GM20000 (cell line): ENCODE measurements around the gene ACTG1.

ENCODE experiments used
- DNase-seq: peaks from one replicate; pipeline ENCODE4 v3.0.0; 2012; ENCODE audit warnings: low spot score
- TF ChIP-seq, protein P1 (sequence below): IDR thresholded peaks from 2 replicates; pipeline ENCODE4 v1.5.1; 2012; ENCODE audit warnings: mild to moderate bottlenecking, control low read depth; ENCODE audit errors: extremely low read depth, missing control alignments

The ACTG1 gene

DNA sequence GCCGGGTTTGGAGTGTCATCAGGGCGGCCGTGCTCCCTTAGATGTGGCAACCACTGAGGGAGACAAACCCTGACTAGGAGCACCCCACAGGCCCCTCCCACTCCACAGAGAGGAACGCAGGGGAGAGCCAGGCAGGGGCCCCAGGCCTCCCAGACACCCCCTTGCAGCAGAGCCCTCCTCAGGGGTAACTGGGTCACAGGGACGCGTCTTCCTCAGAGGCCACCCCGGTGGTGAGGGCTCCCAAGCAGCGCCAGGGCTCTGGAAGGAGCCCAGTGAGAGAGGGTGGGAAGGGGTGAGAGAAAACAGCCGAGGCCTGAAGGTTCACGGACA lies 26.9 kb upstream of the ACTG1 start:
- DNase-seq: no peak
- TF ChIP-seq, protein P1, sequence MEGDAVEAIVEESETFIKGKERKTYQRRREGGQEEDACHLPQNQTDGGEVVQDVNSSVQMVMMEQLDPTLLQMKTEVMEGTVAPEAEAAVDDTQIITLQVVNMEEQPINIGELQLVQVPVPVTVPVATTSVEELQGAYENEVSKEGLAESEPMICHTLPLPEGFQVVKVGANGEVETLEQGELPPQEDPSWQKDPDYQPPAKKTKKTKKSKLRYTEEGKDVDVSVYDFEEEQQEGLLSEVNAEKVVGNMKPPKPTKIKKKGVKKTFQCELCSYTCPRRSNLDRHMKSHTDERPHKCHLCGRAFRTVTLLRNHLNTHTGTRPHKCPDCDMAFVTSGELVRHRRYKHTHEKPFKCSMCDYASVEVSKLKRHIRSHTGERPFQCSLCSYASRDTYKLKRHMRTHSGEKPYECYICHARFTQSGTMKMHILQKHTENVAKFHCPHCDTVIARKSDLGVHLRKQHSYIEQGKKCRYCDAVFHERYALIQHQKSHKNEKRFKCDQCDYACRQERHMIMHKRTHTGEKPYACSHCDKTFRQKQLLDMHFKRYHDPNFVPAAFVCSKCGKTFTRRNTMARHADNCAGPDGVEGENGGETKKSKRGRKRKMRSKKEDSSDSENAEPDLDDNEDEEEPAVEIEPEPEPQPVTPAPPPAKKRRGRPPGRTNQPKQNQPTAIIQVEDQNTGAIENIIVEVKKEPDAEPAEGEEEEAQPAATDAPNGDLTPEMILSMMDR: no peak

DNA sequence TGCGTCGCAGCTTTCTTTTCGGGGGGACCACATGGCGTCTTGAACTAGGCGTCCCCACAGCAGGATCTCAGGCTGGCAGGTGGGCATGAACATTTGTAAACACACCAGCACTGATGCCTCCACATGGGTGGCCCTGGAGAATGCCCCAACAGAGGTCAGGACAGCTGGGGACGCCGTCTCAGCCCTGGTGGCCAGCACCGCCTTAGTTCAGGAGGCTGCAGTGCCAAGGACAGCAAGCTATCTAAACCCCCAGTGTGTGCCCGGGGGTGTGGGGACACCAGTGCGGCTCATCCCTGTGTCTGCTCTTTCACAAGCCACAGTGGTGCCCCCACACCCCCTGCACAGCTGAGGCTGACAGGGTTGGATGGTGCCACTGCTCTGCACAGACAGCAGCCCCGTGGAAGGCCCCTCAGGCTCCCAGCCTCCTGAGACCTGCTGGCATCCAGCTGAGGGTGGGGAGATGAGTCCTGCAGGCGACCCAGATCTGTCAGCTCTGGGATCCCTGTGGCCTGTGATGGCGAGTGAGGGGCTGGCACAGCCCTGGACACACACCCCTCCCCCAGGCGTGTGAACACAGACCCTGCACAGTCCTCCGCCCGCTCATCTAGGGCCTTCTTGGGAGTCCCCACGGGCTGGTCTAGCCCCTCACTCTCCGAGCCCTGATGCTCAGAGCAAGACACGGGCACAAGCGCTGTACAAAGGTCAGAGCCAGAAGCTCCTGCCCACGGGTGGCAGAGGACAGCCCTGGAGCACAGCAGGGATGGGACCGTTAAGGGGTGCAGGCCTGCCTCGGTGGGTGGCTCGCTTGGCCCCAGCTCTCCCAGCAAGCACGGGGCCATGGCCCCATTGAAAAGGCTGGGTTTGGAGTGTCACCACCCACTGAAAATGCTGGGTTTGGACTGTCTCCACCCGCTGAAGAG lies 26.3 kb upstream of the ACTG1 start:
- TF ChIP-seq, protein P1: no peak
- no peak for DNase-seq

DNA sequence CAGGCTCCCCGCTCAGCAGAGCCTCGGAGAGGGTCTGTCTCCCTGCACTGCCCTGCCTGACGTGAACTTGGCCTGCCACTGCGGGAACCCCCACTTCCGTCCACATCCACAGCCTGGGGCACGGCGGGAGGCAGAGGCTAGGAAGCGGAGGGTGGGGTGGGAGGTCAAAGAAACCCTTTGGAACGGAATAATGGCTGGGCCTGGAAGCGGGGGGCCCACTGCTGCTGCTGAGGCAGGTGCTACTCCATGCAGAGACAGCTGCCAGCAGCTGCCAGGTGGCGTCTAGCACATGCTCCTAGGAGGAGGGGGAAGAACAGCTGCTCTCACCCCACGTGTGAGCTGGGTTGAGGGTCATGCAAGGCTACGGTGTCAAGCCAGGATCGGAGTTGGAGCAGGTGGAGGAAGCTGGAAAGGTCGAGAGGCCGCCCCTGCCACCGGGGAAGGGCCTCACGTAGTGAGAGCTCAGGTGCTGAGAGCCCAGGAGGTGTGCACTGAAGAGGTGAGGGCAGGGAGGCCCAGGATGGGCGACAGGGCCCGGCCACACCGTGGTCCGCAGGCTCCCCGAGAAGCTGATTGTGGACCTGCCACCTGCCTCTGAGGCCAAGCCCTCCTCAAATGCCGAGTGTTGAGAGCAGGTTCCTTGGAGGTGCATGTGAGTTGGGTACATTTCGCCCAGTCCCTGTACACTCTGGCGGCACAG lies 25.4 kb upstream of the ACTG1 start:
- TF ChIP-seq, protein P1: no peak
- no peak for DNase-seq

DNA sequence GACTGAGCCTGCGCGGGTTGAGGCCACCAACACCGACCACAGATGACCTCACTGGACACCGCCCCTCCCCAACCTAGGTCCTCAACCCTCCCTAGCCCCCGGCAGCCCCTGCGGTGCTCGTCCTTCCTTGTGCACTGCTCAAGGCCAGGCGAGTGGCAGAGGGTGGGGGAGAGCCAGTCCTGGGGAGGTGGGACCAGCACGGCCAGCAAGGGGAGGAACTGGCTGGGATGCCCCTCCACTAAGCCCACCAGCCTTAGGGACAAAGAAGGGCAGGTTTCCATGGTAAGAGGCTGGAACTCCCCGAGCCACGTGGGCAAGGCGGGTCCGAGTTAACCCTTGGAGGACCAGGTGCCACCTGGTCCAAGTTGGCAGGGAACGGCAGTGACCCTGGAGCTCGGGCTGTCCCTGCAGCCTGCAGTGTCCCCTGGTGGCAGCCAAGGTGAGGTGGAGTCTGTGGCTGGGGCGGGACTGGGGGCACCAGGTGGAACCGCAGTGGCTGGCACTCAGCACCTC lies 24.8 kb upstream of the ACTG1 start:
- DNase-seq: peak; percentile 73
- TF ChIP-seq, protein P1: peak; percentile 30

DNA sequence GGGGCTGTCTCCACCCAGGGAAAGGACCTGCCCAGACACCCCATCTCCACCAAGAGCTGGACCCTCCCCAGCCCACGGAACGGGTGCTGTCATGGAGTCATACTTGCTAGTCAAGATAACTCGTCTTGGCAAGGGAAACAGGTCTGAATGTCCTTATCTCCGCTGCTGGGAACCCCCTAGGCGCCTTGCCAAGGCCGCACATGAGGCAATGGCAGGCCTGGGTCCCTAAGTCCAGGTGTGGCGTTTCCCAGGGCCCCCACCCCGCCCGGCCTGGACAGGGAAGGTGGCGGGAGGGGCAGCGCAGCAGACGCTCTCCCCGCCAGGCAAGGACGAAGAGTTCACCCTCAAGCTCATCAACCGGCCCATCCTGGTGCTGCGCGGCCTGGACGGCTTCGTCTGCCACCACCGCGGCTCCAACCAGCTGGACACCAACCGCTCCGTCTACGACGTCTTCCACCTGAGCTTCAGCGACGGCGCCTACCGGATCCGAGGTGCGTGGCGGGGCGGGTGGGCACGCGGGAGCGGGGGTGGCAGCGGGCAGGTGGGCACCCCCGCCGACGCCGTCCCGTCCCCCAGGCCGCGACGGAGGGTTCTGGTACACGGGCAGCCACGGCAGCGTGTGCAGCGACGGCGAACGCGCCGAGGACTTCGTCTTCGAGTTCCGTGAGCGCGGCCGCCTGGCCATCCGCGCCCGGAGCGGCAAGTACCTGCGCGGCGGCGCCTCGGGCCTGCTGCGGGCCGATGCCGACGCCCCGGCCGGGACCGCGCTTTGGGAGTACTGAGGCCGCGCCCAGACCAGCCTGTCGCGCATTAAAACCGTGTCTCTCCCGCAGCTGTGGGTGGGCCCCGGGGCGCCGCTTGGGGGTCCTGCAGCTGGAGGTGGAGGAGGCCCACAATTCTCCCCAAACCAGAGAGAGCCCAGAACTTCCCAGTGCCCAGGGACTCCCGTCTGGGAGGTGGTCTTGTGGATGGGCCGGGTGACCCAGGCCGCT lies 24.0 kb upstream of the ACTG1 start:
- TF ChIP-seq, protein P1: no peak
- DNase-seq: no peak

DNA sequence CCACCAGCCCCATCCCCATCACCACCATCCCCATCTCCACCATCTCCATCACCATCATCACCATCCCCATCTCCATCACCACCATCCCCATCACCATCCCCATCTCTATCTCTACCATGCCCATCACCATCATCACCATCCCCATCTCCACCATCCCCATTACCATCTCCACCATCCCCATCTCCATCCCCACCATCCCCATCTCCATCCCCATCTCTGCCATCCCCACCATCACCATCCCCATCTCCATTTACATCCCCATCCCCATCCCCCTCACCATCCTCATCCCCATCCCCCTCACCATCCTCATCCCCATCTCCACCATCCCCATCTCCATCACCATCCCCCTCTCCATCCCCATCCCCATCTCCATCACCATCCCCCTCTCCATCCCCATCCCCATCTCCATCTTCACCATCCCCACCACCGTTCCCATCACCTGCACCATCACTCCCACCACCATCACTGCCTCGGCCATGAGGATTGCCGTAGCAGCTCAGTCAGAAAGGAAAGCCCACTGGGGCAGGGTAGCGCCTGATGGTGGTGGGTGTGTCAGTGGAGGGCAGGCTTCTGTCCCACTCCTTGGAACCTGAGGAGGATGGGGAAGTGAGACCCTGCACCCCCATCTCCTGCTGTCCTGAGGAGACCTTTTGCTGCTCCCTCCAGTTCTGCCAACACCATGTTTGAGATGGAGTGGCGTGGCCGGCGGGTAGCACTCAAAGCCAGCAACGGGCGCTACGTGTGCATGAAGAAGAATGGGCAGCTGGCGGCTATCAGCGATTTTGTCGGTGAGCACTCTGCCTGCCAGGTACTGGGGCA lies 23.1 kb upstream of the ACTG1 start:
- TF ChIP-seq, protein P1: no peak
- DNase-seq: no peak
